KMS-11 (cell line): ENCODE data around the gene PCDHB7.
"Not testable (repeated sequence)": the region's sequence is repeated elsewhere in the genome, so short reads cannot be mapped to it uniquely, and the experiment has no call there.

ENCODE experiments used
- H2AFZ ChIP-seq: fragments of 200-600 bp; sonication (generic); 2 replicates; pipeline ENCODE4 v1.6.1; 2016; ENCODE audit warnings: antibody characterized with exemption, mixed run types, low read depth
- H3K27ac ChIP-seq: fragments of 200-600 bp; sonication (generic); 2 replicates; pipeline ENCODE4 v1.6.1; 2016; ENCODE audit warnings: mild to moderate bottlenecking, mixed run types
- H3K27me3 ChIP-seq: fragments of 200-600 bp; sonication (generic); 2 replicates; pipeline ENCODE4 v1.6.1; 2017; ENCODE audit warnings: mild to moderate bottlenecking, low read depth, mixed run types, moderate library complexity; ENCODE audit not compliant: insufficient read depth
- H3K36me3 ChIP-seq: fragments of 200-600 bp; sonication (generic); 2 replicates; pipeline ENCODE4 v1.6.1; 2017; ENCODE audit warnings: mild to moderate bottlenecking, mixed run types; ENCODE audit not compliant: insufficient read depth
- H3K4me1 ChIP-seq: fragments of 200-600 bp; sonication (generic); 2 replicates; pipeline ENCODE4 v1.6.1; 2016; ENCODE audit warnings: mild to moderate bottlenecking, low read depth, mixed run types; ENCODE audit not compliant: poor library complexity, severe bottlenecking
- H3K4me2 ChIP-seq: fragments of 200-600 bp; sonication (generic); 2 replicates; pipeline ENCODE4 v1.7.0; 2016; ENCODE audit warnings: mild to moderate bottlenecking, mixed run types
- H3K4me3 ChIP-seq: fragments of 200-600 bp; sonication (generic); IDR thresholded peaks from 2 replicates; pipeline ENCODE4 v1.6.1; 2017; ENCODE audit warnings: low read depth, low read length, mixed read lengths; ENCODE audit not compliant: insufficient read depth
- H3K79me2 ChIP-seq: fragments of 200-600 bp; sonication (generic); 2 replicates; pipeline ENCODE4 v1.6.1; 2016; ENCODE audit warnings: low read depth, mixed run types; ENCODE audit not compliant: insufficient read depth
- H3K9ac ChIP-seq: fragments of 200-600 bp; sonication (generic); 2 replicates; pipeline ENCODE4 v1.6.1; 2016; ENCODE audit warnings: mild to moderate bottlenecking, mixed run types
- H4K20me1 ChIP-seq: fragments of 200-600 bp; sonication (generic); 2 replicates; pipeline ENCODE4 v1.6.1; 2016; ENCODE audit warnings: mild to moderate bottlenecking, mixed run types; ENCODE audit not compliant: insufficient read depth
- CTCF ChIP-seq: fragments of 200-600 bp; sonication (generic); conservative IDR thresholded peaks from 2 replicates; pipeline ENCODE4 v1.6.1; 2017; ENCODE audit warnings: low read depth, mild to moderate bottlenecking, antibody characterized with exemption, low read length, moderate library complexity, mixed read lengths

Gene PCDHB7

GRCh38 chr5:141155540-141156374 lies 16.7 kb upstream of the PCDHB7 start:
- H3K36me3 ChIP-seq: no peaks in the 10 kb centered on the region
- H3K4me1 ChIP-seq: no peaks in the 10 kb centered on the region
- TF ChIP-seq CTCF: no peak; the same call in 1 of the 2 replicates
- no peaks in the 10 kb centered on the region for H4K20me1 ChIP-seq
- H2AFZ ChIP-seq: no peak overlapping the region
- H3K4me3 ChIP-seq: no peak overlapping the region
- no peaks in the 10 kb centered on the region for H3K27me3 ChIP-seq
- H3K4me2 ChIP-seq: no peak overlapping the region
- no peak overlapping the region for H3K9ac ChIP-seq
- no peak overlapping the region for H3K27ac ChIP-seq
- no peaks in the 10 kb centered on the region for H3K79me2 ChIP-seq

GRCh38 chr5:141157356-141157755 lies 15.1 kb upstream of the PCDHB7 start:
- not testable (repeated sequence) for H3K4me3 ChIP-seq, H3K27me3 ChIP-seq, H4K20me1 ChIP-seq, H2AFZ ChIP-seq, H3K4me1 ChIP-seq, H3K36me3 ChIP-seq, H3K27ac ChIP-seq, H3K79me2 ChIP-seq, H3K9ac ChIP-seq, H3K4me2 ChIP-seq

- not testable (repeated sequence) for H3K9ac ChIP-seq, H3K4me2 ChIP-seq, H3K4me3 ChIP-seq, H2AFZ ChIP-seq, H3K79me2 ChIP-seq, H3K4me1 ChIP-seq, H4K20me1 ChIP-seq, H3K27ac ChIP-seq, H3K27me3 ChIP-seq, H3K36me3 ChIP-seq
Measured at GRCh38 chr5:141157901-141158300, 14.5 kb upstream of the PCDHB7 start.

- H3K9ac ChIP-seq, H3K4me2 ChIP-seq, H3K4me3 ChIP-seq, H3K36me3 ChIP-seq, H3K27ac ChIP-seq, H3K4me1 ChIP-seq, H3K27me3 ChIP-seq, H3K79me2 ChIP-seq, H4K20me1 ChIP-seq, H2AFZ ChIP-seq: not testable (repeated sequence)
Measured at GRCh38 chr5:141174291-141175104, 2.1 kb downstream of the PCDHB7 start.

GRCh38 chr5:141175933-141176332 lies 3.5 kb downstream of the PCDHB7 start:
- no peak overlapping the region for H2AFZ ChIP-seq
- no peaks in the 10 kb centered on the region for H3K27me3 ChIP-seq
- H3K4me1 ChIP-seq: no peaks in the 10 kb centered on the region
- H3K79me2 ChIP-seq: no peaks in the 10 kb centered on the region
- no peak overlapping the region for H3K4me2 ChIP-seq
- no peaks in the 10 kb centered on the region for H3K36me3 ChIP-seq
- H3K4me3 ChIP-seq: no peak overlapping the region
- H3K27ac ChIP-seq: no peak overlapping the region
- no peak overlapping the region for H3K9ac ChIP-seq
- H4K20me1 ChIP-seq: no peaks in the 10 kb centered on the region
- TF ChIP-seq CTCF: no peak

- not testable (repeated sequence) for H3K4me2 ChIP-seq, H3K27ac ChIP-seq, H3K36me3 ChIP-seq, H4K20me1 ChIP-seq, H3K4me1 ChIP-seq, H3K27me3 ChIP-seq, H3K4me3 ChIP-seq, H3K79me2 ChIP-seq, H3K9ac ChIP-seq, H2AFZ ChIP-seq
Measured at GRCh38 chr5:141177577-141178191, 5.2 kb downstream of the PCDHB7 start, which contains the start of gene PCDHB8. PCDHB8 (plus strand) TSS chr5:141177790; CDS start chr5:141178035, 245 bp downstream.

GRCh38 chr5:141179371-141179770 lies 6.9 kb downstream of the PCDHB7 start:
- H3K9ac ChIP-seq, H3K4me1 ChIP-seq, H3K79me2 ChIP-seq, H3K27me3 ChIP-seq, H3K36me3 ChIP-seq, H2AFZ ChIP-seq, H3K4me3 ChIP-seq, H3K27ac ChIP-seq, H4K20me1 ChIP-seq, H3K4me2 ChIP-seq: not testable (repeated sequence)

GRCh38 chr5:141179876-141180275 lies 7.4 kb downstream of the PCDHB7 start:
- not testable (repeated sequence) for H3K36me3 ChIP-seq, H3K4me3 ChIP-seq, H3K27me3 ChIP-seq, H2AFZ ChIP-seq, H3K4me1 ChIP-seq, H3K4me2 ChIP-seq, H3K79me2 ChIP-seq, H3K9ac ChIP-seq, H4K20me1 ChIP-seq, H3K27ac ChIP-seq
